HG02981 (cell line): ENCODE measurements around the gene HSD17B10.
A peak's percentile ranks its signal among the peaks of the same experiment; 100 is the strongest.
"Not testable (repeated sequence)": the region's sequence is repeated elsewhere in the genome, so short reads cannot be mapped to it uniquely, and the experiment has no call there.

Experiments used
- ATAC-seq: cut with Tn5 transposase; IDR thresholded peaks from one replicate; pipeline ENCODE4 v1.9.1; 2021; ENCODE audit warnings: mild to moderate bottlenecking, moderate library complexity; ENCODE audit not compliant: unreplicated experiment

The HSD17B10 gene

GRCh38 chrX:53433651-53434639 lies at the start of gene HSD17B10:
HSD17B10 (minus strand) TSS chrX:53434370; CDS start chrX:53434345, 25 bp downstream.
- peak; percentile 97 for ATAC-seq

GRCh38 chrX:53483416-53483815 lies 49.2 kb upstream of the HSD17B10 start:
- ATAC-seq = no peak

DNA sequence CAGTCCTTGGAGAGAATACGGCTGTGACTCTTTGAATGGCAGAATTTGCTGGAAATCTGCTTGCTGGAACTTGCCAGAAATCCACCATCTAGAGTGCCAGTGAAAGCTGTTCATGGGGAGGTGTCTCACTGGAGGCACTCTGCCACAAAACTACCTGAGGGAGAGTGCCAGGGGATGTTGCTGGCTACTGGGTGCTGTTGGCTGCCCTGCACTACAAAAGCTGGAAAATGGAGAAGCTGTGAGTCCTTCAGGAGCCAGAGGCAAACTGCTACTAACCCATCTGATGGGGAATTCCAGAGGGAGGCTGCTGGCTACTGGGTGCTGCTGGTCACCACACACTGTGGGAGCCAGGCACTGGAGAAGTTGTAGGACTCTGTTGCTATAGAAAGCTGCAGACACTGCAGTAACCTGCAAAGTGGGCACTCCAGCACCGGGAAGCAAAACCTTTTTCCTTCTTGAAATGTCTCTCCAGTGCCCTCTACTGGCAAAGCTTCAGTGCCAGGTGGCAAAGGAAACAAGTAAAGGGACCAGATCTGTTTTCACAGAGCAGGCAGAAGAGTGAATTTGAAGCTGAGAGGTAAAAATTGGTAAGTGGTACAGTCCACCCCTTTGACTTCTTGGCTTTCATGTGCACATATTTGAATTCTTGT lies 47.8 kb upstream of the HSD17B10 start:
- no peak for ATAC-seq

GRCh38 chrX:53481093-53481492 lies 46.9 kb upstream of the HSD17B10 start:
- ATAC-seq = no peak

DNA sequence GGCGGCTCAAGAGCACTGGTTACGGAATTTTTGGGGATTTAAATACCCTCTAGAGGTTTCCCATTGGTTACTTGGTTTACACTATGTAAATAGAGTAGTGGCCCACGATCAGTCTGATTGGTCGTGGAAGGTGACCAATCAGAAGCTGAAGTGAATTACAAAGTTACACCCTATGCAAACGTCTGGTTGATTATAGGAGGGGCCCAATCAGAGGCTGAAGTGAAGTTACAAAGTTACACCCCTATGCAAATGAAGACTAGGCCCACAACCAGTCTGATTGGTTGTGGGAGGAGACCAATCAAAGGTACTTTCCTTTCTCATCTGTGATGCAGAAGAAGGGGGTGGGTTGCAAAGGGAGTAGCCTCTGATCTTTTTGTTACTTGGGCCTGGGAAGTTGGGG lies 45.1 kb upstream of the HSD17B10 start:
- no peak for ATAC-seq

DNA sequence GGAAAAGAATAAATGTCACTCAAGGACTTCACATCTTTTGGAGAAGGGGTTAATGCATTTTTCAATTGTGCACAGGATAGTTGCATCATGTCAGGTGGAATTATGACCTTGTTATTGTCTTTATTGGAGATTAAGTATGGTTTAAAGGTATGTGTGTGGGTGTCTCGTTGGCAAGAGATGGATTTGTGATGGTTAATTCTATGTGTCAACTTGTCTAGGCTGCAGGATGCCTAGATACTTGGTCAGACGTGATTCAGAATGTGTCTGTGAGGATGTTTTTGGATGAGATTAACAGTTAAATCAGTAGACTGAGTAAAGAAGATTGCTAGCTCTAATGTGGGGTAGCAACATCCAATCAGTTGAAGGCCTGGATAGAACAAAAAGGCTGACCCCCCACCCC lies 42.2 kb upstream of the HSD17B10 start:
- ATAC-seq = no peak

- ATAC-seq = no peak
Measured at GRCh38 chrX:53474707-53475106, 40.5 kb upstream of the HSD17B10 start.

DNA sequence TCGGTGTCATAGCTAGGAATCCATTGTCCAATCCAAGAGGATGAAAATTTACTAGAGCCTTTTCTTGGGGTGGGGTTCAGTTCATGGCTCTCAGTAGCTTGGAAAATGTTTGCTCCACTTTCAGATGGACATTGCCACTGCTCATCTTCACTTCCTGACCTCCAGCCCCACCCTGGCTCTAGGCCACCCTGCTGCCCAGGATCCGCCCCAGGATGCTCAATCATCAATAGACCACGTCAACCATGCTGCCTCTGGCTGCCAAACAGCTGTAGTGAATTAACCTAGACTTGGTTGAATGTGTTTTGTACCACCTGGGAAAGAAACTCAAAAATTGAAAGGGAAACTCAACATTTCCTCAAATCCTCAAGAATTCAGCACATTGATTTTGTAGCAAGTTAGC lies 37.2 kb upstream of the HSD17B10 start:
- no peak for ATAC-seq

DNA sequence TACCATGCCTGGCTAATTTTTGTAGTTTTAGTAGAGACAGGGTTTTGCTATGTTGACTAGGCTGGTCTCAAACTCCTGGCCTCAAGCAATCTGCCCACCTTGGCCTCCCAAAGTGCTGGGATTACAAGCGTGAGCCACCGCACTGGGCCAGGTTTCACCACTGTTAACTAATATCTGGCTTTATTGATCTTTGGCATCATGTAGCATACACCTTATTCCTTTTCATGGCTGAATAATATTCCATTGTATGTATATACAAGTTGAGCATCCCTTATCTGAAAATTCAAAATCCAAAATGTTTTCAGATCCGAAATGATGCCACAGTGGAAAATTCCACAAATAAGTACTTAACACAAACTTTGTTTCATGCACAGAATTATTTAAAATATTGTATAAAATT lies 34.5 kb upstream of the HSD17B10 start:
- ATAC-seq = not testable (repeated sequence)

DNA sequence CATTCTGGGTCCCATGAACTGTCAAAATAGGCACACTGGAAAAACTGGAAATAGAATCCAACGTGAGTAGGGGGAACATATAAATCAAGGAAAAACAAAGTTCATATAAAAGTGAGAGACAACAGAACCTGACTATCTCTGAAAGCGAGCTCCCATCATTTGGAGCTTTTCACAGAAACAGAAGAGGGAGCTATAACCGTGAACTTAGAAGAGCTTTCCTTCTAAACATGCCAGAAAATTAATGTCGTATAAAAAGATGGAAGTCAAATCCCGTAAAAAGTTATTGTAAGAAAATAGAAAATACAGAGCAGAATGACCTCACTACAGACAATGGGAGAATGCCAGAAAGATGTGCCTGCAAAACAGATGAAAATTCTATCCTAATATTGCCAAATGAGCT lies 23.9 kb upstream of the HSD17B10 start:
- no peak for ATAC-seq

GRCh38 chrX:53456254-53456653 lies 22.1 kb upstream of the HSD17B10 start:
- ATAC-seq = no peak

DNA sequence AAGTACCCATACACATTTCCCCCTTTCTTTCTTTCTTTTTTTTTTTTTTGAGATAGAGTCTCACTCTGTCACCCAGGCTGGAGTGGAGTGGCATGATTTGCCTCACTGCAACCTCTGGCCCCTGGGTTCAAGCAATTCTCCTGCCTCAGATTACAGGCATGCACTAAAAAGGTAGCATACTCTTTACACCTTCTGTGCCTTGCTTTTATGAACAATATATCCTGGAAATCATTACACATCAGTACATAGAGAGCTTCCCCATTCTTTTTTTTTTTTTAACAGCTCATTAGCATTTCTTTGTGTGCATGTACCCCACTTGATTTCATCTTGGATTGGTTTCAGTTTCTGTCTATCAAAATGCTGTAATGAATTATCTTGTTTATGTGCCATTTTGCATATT lies 18.6 kb upstream of the HSD17B10 start:
- ATAC-seq = no peak

DNA sequence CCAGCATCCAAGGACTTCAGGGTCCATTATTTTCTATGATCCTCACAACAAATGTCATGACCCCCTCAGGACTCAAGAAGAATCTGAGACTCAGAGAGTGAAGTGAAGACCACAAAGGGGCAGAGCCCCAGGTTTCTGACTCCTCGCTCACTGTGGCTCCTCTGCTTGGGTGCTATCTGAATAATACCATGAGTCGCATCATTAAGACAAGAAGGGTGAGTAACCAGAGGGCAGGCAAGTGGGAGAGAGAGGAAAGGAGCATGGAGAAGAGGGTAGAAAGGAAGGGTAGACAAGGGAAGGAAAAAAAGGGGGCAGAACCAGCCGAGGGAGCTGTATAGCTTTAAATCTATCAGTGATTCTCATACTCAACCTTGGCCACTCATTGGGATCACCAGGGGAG lies 15.5 kb upstream of the HSD17B10 start:
- no peak for ATAC-seq

- ATAC-seq = no peak
Measured at GRCh38 chrX:53447441-53447840, 13.3 kb upstream of the HSD17B10 start.

- no peak for ATAC-seq
Measured at GRCh38 chrX:53445977-53446376, 11.8 kb upstream of the HSD17B10 start.

DNA sequence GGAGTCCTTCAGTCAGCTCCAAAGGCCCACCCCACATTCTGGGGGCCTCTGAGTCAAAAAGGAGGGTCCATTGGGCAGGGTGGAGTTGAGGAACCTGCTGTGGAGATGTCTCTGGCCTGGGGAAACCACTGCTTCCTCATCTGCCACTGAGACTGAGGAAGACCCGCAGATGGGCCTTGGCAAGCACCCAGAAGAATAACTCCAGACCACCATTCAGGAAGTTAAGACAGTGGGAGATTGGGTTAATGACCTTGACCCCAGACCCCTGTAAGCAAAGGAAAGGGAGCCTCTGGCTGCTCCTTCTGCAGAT lies 8.1 kb upstream of the HSD17B10 start:
- ATAC-seq = no peak

- ATAC-seq = no peak
Measured at GRCh38 chrX:53441531-53442321, 7.6 kb upstream of the HSD17B10 start.

DNA sequence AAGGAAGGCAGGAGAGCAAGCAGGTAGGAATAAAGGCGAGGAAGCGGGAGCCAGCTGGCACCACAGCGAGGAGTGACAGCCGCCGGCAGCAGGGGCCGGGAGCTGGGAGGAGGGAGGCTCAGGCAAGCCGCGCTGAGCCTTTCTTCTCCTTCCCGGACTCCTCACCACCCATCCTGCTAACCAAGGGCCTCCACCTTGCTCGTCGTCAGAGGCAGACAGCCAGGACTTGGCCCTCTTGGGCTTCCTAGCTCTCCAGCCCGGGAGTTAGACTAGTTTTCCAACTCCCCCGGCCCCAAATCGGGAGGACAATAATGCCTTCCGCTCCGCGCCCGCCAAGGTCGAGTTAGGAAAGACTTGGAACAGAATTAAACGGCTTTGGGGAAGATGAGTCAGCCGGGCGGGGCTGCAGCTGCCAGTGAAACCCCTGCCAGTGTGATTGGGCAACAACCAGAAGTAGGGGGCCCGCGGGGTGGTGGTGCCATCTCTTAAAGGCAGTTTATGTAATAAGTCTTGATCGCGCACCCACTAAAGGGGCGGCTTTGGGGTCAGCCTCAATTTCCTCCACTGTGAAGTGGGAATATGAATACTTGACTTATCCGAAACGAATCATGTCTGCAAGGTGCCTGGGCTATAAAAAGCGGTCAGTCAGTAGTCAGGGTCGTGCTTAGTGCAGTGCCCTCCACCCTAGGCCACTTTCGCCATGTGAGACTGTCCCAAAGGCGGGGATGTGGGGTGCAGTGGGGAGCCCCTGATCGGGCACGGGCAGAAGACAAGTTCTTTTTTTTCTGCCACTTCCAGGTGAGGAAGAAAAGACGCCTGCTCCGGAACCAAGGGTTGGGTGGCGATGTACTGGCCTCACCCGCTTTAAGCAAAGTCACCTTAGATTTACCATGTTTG lies 6.7 kb upstream of the HSD17B10 start:
- no peak for ATAC-seq

GRCh38 chrX:53440101-53440500 lies 5.9 kb upstream of the HSD17B10 start:
- ATAC-seq = no peak

DNA sequence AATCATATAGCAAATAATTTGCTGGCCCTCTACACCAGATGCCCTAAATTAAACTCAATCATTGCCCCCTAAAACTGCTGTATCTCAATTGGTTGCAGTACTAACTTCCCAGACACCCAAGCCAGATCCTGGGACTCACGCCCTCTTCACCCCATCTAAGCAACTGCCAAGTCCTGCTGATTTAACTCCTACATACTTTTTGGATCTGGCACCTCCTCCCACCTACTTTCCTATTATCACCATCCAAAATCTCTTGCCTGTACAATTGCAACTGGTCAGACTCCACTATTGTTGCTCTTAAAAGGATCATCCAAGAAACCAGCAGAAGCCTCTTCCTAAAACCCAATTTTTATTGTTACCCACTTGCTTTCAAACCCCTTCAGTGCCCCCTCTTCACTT lies 4.7 kb upstream of the HSD17B10 start:
- ATAC-seq = no peak
